ENCODE data around the gene SRP14.
"Not testable (repeated sequence)": the region's sequence is repeated elsewhere in the genome, so short reads cannot be mapped to it uniquely, and the experiment has no call there.

SRP14 gene

GRCh38 chr15:40042791-40043320, 3.9 kb upstream of the SRP14 start:
- no peak overlapping the region for H3K27ac ChIP-seq (ENCODE audit: poor library complexity, severe bottlenecking)

GRCh38 chr15:40040770-40041169, 1.8 kb upstream of the SRP14 start:
- H3K27ac ChIP-seq (ENCODE audit: poor library complexity, severe bottlenecking): no peak overlapping the region
- ATAC-seq (ENCODE audit: low read depth): no peak
- DNase-seq (ENCODE audit: low spot score): no peak
- no peak overlapping the region for H3K4me3 ChIP-seq (ENCODE audit: severe bottlenecking)
- H3K36me3 ChIP-seq (ENCODE audit: low read depth): peaks cover 25% of the 10 kb centered on the region
- H3K27me3 ChIP-seq (ENCODE audit: insufficient read depth, poor library complexity, severe bottlenecking): no peaks in the 10 kb centered on the region
- H3K4me1 ChIP-seq (ENCODE audit: insufficient read depth, poor library complexity, severe bottlenecking): peaks cover 14% of the 10 kb centered on the region
- no peak for TF ChIP-seq CTCF (IDR thresholded peaks at IDR 0.05; ENCODE audit: poor library complexity, severe bottlenecking)
- no peaks in the 10 kb centered on the region for H3K9me3 ChIP-seq (ENCODE audit: severe bottlenecking)

More at GRCh38 chr15:40042791-40043320, 3.9 kb upstream of the SRP14 start:
- TF ChIP-seq CTCF (IDR thresholded peaks at IDR 0.05; ENCODE audit: poor library complexity, severe bottlenecking): no peak
- no peaks in the 10 kb centered on the region for H3K27me3 ChIP-seq (ENCODE audit: insufficient read depth, poor library complexity, severe bottlenecking)
- H3K4me1 ChIP-seq (ENCODE audit: insufficient read depth, poor library complexity, severe bottlenecking): peaks cover 28% of the 10 kb centered on the region
- H3K36me3 ChIP-seq (ENCODE audit: low read depth): peaks cover 7% of the 10 kb centered on the region
- no peak overlapping the region for H3K4me3 ChIP-seq (ENCODE audit: severe bottlenecking)
- no peaks in the 10 kb centered on the region for H3K9me3 ChIP-seq (ENCODE audit: severe bottlenecking)
- DNase-seq (ENCODE audit: low spot score): no peak
- no peak for ATAC-seq (ENCODE audit: low read depth)

- no peak for ATAC-seq (ENCODE audit: low read depth)
- H3K27ac ChIP-seq (ENCODE audit: poor library complexity, severe bottlenecking): no peak overlapping the region
Observed at GRCh38 chr15:40040293-40040635, 1.3 kb upstream of the SRP14 start.

GRCh38 chr15:40038275-40038637, 725 bp downstream of the SRP14 start:
- Histone ChIP-seq H3K4me1 (ENCODE audit: insufficient read depth, poor library complexity, severe bottlenecking) (peaks cover 5% of the 10 kb centered on the region), H3K36me3 (ENCODE audit: low read depth) (peaks cover 51% of the 10 kb centered on the region), H3K27me3 (ENCODE audit: insufficient read depth, poor library complexity, severe bottlenecking) (no peaks in the 10 kb centered on the region), H3K27ac (ENCODE audit: poor library complexity, severe bottlenecking) (peak overlapping the region; percentile 64), H3K9me3 (ENCODE audit: severe bottlenecking) (no peaks in the 10 kb centered on the region), H3K4me3 (ENCODE audit: severe bottlenecking) (peak overlapping the region; percentile 83)
- no peak for DNase-seq (ENCODE audit: low spot score)
- no peak for TF ChIP-seq CTCF (IDR thresholded peaks at IDR 0.05; ENCODE audit: poor library complexity, severe bottlenecking)
- peak; percentile 4; the same call in 2 of the 3 replicates for ATAC-seq (ENCODE audit: low read depth)

More at GRCh38 chr15:40040293-40040635, 1.3 kb upstream of the SRP14 start:
- no peaks in the 10 kb centered on the region for H3K27me3 ChIP-seq (ENCODE audit: insufficient read depth, poor library complexity, severe bottlenecking)
- H3K36me3 ChIP-seq (ENCODE audit: low read depth): peaks cover 30% of the 10 kb centered on the region
- DNase-seq (ENCODE audit: low spot score): no peak
- no peak for TF ChIP-seq CTCF (IDR thresholded peaks at IDR 0.05; ENCODE audit: poor library complexity, severe bottlenecking)
- peaks cover 12% of the 10 kb centered on the region for H3K4me1 ChIP-seq (ENCODE audit: insufficient read depth, poor library complexity, severe bottlenecking)
- no peak overlapping the region for H3K4me3 ChIP-seq (ENCODE audit: severe bottlenecking)
- no peaks in the 10 kb centered on the region for H3K9me3 ChIP-seq (ENCODE audit: severe bottlenecking)

- H3K27ac ChIP-seq (ENCODE audit: poor library complexity, severe bottlenecking): no peak overlapping the region
- peak overlapping the region; percentile 83 for H3K4me3 ChIP-seq (ENCODE audit: severe bottlenecking)
- H3K4me1 ChIP-seq (ENCODE audit: insufficient read depth, poor library complexity, severe bottlenecking): peaks cover 5% of the 10 kb centered on the region
- H3K27me3 ChIP-seq (ENCODE audit: insufficient read depth, poor library complexity, severe bottlenecking): no peaks in the 10 kb centered on the region
- peaks cover 56% of the 10 kb centered on the region for H3K36me3 ChIP-seq (ENCODE audit: low read depth)
- ATAC-seq (ENCODE audit: low read depth) (no peak), DNase-seq (ENCODE audit: low spot score) (no peak)
- no peaks in the 10 kb centered on the region for H3K9me3 ChIP-seq (ENCODE audit: severe bottlenecking)
- no peak for TF ChIP-seq CTCF (IDR thresholded peaks at IDR 0.05; ENCODE audit: poor library complexity, severe bottlenecking)
Observed at GRCh38 chr15:40037721-40038120, 1.3 kb downstream of the SRP14 start.

GRCh38 chr15:40035182-40035581, 3.8 kb downstream of the SRP14 start:
- peaks cover 81% of the 10 kb centered on the region for H3K36me3 ChIP-seq (ENCODE audit: low read depth)
- H3K9me3 ChIP-seq (ENCODE audit: severe bottlenecking); H3K27me3 ChIP-seq (ENCODE audit: insufficient read depth, poor library complexity, severe bottlenecking); H3K4me1 ChIP-seq (ENCODE audit: insufficient read depth, poor library complexity, severe bottlenecking); ATAC-seq (ENCODE audit: low read depth); H3K27ac ChIP-seq (ENCODE audit: poor library complexity, severe bottlenecking); DNase-seq (ENCODE audit: low spot score); H3K4me3 ChIP-seq (ENCODE audit: severe bottlenecking): not testable (repeated sequence)
